Activated T-helper 1 cell treated with anti-CD3 and anti-CD28 coated beads, Interleukin-12 subunit alpha, Interleukin-12 subunit beta, Interleukin-2, Interleukin-4 antibody, amounts not matched to agents 30 ng/mL and 10 ng/mL and 1 ng/mL, durations not matched to agents 14 hours and 24 hours and 36 hours (primary cell): ENCODE data around the gene HOXC9. TPM values are rescaled to one million over a fixed set of nuclear protein-coding genes. Genes with fewer than 3 reads are reported as not detected.

Source experiments
- DNase-seq: peaks from one replicate; pipeline ENCODE4 v3.0.0; 2021; ENCODE audit warnings: low spot score
- H3K27ac Mint-ChIP-seq: one replicate; pipeline ENCODE4 v1.8.0; 2021; ENCODE audit warnings: mild to moderate bottlenecking, mixed read lengths
- H3K27me3 Mint-ChIP-seq: one replicate; pipeline ENCODE4 v1.8.0; 2022; ENCODE audit warnings: mild to moderate bottlenecking, moderate library complexity, mixed read lengths; ENCODE audit not compliant: insufficient read depth
- H3K36me3 Mint-ChIP-seq: one replicate; pipeline ENCODE4 v1.8.0; 2021; ENCODE audit warnings: low read depth, mixed read lengths
- H3K4me1 Mint-ChIP-seq: one replicate; pipeline ENCODE4 v1.8.0; 2021; ENCODE audit warnings: low read depth, mixed read lengths
- H3K4me3 Mint-ChIP-seq: one replicate; pipeline ENCODE4 v1.8.0; 2021; ENCODE audit warnings: mild to moderate bottlenecking, moderate library complexity, mixed read lengths
- H3K9me3 Mint-ChIP-seq: one replicate; pipeline ENCODE4 v1.8.0; 2021; ENCODE audit warnings: mixed read lengths
- intact Hi-C: fragments of 100-400 bp; cut with micrococcal nuclease; formaldehyde crosslinking; loops from one replicate; pipeline ENCODE4 v1.15.1; 2024
- total RNA-seq: library from RNA; stranded (reverse); gene quantifications from 2 replicates; pipeline ENCODE4 v1.2.3, GENCODE V29; 2022

HOXC9 gene
- total RNA-seq, 1 donor from 2014 or later: not detected

GRCh38 chr12:53989227-53990113 is 10.5 kb upstream of the HOXC9 start:
- Mint-ChIP-seq H3K4me3 (peak overlapping the region; percentile 4), H3K27ac (peak overlapping the region; percentile 32), H3K27me3 (peaks cover 92% of the 10 kb centered on the region), H3K36me3 (no peaks in the 10 kb centered on the region), H3K9me3 (no peaks in the 10 kb centered on the region), H3K4me1 (peaks cover 29% of the 10 kb centered on the region)
- intact Hi-C loops: loop anchor here (10.0 kb wide), 1 partner anchor 55 kb away; the partner anchor contains the start of gene HOXC13
- DNase-seq: no peak

DNA sequence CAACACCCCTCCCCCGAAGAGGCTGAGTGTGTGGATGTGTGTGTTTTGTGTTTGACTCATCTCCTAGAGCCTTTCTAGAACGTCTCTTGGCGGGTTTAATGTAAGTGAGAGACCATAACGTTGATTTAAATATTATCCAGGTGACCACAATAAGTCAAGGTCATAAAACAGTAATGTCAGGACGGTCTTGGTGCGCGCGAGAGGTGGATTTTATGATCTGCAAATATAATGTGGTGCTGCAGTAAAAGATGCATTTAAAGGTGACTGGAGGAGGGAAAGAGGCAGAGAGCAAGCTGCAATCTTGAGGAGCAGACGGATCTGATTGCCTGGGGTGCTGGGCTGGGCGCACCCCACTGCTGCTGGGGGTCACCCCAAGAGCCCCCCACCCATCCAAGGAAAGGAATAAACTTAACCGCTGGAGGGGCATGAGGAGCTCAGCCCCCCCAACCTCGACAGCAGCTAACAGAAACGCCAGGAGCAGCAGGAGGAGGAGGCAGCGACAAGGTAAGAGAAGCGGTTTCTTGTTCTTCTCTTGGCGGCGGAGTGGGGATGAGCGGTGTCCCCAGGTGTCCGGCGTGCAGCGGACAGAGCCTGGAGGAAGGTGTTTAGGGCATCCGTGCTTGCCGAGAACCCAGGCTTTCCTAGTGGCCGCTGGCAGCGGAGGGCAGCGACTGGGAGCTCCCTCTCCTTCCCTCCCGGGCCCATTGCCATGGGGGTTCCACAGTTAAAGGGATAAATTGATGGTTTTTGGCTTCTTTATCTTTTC is 9.5 kb upstream of the HOXC9 start:
- peaks cover 89% of the 10 kb centered on the region for H3K27me3 Mint-ChIP-seq
- no peaks in the 10 kb centered on the region for H3K9me3 Mint-ChIP-seq
- H3K36me3 Mint-ChIP-seq: no peaks in the 10 kb centered on the region
- H3K4me3 Mint-ChIP-seq: no peak overlapping the region
- H3K4me1 Mint-ChIP-seq: peaks cover 36% of the 10 kb centered on the region
- H3K27ac Mint-ChIP-seq: peak overlapping the region; percentile 49
- no peak for DNase-seq
- intact Hi-C loops: no loop called here

- intact Hi-C loops: no loop called here
These were observed 8.9 kb upstream of the HOXC9 start for GRCh38 chr12:53991077-53991460.

GRCh38 chr12:53992377-53992889 is 7.5 kb upstream of the HOXC9 start:
- H3K4me1 Mint-ChIP-seq: peaks cover 47% of the 10 kb centered on the region

More at GRCh38 chr12:53991077-53991460, 8.9 kb upstream of the HOXC9 start:
- Mint-ChIP-seq H3K27me3 (peaks cover 90% of the 10 kb centered on the region), H3K4me3 (no peak overlapping the region), H3K27ac (no peak overlapping the region), H3K4me1 (peaks cover 42% of the 10 kb centered on the region), H3K36me3 (no peaks in the 10 kb centered on the region), H3K9me3 (no peaks in the 10 kb centered on the region)
- DNase-seq: no peak

DNA sequence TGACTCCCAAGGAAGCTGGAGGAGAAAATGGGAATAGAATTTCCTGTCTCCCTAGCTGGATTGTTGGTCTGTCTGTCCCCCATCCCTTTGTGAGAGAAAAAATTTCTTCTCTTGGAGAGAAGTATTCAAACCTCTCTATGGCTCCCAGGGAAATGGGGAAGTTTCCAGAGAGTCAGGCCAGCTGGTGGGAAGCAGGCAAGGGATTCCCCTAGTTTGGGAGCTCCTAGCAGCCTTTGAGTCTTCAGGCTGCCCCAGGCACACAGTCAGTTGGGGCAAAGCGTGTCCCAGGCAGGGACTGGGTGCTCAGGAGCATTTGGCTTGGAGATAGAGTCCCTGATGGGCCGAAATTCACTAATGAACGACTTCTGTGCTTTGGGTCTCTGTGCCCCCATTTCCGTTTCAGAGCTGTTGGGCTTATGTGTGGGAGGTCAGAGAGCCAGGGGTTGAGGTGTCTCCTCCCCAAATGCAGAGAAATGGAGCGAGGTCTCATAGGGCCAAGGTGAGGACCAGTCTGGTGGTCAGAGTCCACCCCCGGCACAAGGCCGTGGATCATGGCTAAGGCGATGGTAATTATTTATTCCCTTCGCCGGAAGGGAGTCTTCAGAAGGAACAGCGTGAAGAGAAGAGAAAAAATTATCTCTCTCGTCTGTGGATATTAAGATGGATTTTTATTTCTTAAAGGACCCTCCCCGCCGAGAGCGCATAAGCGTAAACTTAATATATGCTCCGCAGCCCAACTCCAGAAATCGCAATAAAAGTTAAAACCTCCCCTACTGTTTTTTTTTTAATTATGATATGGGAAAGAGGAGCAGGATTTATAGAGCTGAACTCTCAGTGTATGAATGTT is 6.6 kb upstream of the HOXC9 start:
- intact Hi-C loops: no loop called here
- H3K9me3 Mint-ChIP-seq: no peaks in the 10 kb centered on the region
- peak overlapping the region; percentile 39 for H3K4me3 Mint-ChIP-seq
- H3K27ac Mint-ChIP-seq: peak overlapping the region; percentile 48
- no peak for DNase-seq
- peaks cover 90% of the 10 kb centered on the region for H3K27me3 Mint-ChIP-seq
- peaks cover 44% of the 10 kb centered on the region for H3K4me1 Mint-ChIP-seq
- H3K36me3 Mint-ChIP-seq: no peaks in the 10 kb centered on the region

More at GRCh38 chr12:53992377-53992889, 7.5 kb upstream of the HOXC9 start:
- H3K4me3 Mint-ChIP-seq: no peak overlapping the region
- H3K27ac Mint-ChIP-seq: no peak overlapping the region
- peaks cover 89% of the 10 kb centered on the region for H3K27me3 Mint-ChIP-seq
- DNase-seq: no peak
- no peaks in the 10 kb centered on the region for H3K36me3 Mint-ChIP-seq
- intact Hi-C loops: no loop called here
- no peaks in the 10 kb centered on the region for H3K9me3 Mint-ChIP-seq

GRCh38 chr12:53994009-53994263 is 6.0 kb upstream of the HOXC9 start:
- intact Hi-C loops: no loop called here
- H3K27me3 Mint-ChIP-seq: peaks cover 90% of the 10 kb centered on the region
- DNase-seq: no peak
- peaks cover 38% of the 10 kb centered on the region for H3K4me1 Mint-ChIP-seq
- H3K36me3 Mint-ChIP-seq: no peaks in the 10 kb centered on the region
- H3K27ac Mint-ChIP-seq: peak overlapping the region; percentile 61
- peak overlapping the region; percentile 37 for H3K4me3 Mint-ChIP-seq
- H3K9me3 Mint-ChIP-seq: no peaks in the 10 kb centered on the region

DNA sequence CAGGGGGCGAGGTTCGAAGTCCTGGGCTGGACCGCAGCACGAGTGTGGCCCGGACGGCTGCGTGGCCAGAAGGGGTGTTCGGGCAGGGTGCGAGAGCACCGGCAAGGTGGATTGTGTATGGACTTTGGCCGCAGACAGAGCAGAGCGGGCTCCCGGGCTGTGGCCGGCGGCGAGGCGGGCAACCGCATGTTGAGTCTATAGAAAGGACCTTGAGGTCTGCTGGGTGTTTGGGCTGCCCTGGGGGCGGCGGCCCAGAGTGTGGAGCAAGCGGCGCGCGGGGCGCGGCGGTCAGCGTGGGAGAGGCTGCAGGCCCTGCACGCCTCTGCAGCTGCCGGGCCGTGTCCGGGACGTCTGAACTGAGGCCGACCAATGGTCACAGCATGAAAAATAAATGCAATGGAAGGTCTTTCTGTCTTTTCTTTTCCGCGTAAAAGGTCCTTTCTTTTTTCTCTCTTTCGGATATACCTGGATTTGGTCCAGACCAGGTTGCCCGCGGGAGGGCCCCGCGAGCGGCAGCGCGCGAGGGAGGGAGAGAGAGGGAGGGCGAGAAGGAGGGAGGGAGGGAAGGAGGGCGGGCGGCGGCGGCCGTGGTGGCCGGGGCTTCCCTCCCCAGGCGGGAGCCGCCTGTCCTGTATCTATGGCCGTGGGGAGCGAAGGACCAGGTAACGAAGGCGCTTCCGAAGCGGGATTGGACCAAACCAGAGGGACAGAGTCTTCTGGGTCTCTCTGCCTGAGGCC is 5.5 kb upstream of the HOXC9 start:
- Mint-ChIP-seq H3K4me1 (peaks cover 33% of the 10 kb centered on the region), H3K4me3 (no peak overlapping the region), H3K36me3 (no peaks in the 10 kb centered on the region), H3K27me3 (peaks cover 89% of the 10 kb centered on the region), H3K27ac (peak overlapping the region; percentile 76), H3K9me3 (no peaks in the 10 kb centered on the region)
- DNase-seq: no peak
- intact Hi-C loops: loop anchor here (5.0 kb wide), 1 partner anchor 38 kb away; the partner anchor contains the start of gene HOXC5

- Mint-ChIP-seq H3K27ac (peak overlapping the region; percentile 76), H3K4me3 (peak overlapping the region; percentile 46), H3K9me3 (no peaks in the 10 kb centered on the region), H3K36me3 (no peaks in the 10 kb centered on the region), H3K4me1 (peaks cover 28% of the 10 kb centered on the region), H3K27me3 (peaks cover 89% of the 10 kb centered on the region)
- intact Hi-C loops: loop anchor here (5.0 kb wide), 1 partner anchor 37 kb away; the partner anchor contains the start of gene HOXC5
- no peak for DNase-seq
These were observed 5.0 kb upstream of the HOXC9 start for GRCh38 chr12:53995002-53995377.

GRCh38 chr12:53995378-53996239 is 4.4 kb upstream of the HOXC9 start:
- H3K4me3 Mint-ChIP-seq: peak overlapping the region; percentile 80
- H3K27me3 Mint-ChIP-seq: peaks cover 87% of the 10 kb centered on the region
- no peaks in the 10 kb centered on the region for H3K9me3 Mint-ChIP-seq
- H3K27ac Mint-ChIP-seq: peak overlapping the region; percentile 76
- no peak for DNase-seq
- peaks cover 22% of the 10 kb centered on the region for H3K4me1 Mint-ChIP-seq
- H3K36me3 Mint-ChIP-seq: no peaks in the 10 kb centered on the region
- intact Hi-C loops: loop anchor here (2.0 to 5.0 kb wide), 3 partner anchors 13 to 37 kb away; partner anchors contain the start of gene HOXC5

DNA sequence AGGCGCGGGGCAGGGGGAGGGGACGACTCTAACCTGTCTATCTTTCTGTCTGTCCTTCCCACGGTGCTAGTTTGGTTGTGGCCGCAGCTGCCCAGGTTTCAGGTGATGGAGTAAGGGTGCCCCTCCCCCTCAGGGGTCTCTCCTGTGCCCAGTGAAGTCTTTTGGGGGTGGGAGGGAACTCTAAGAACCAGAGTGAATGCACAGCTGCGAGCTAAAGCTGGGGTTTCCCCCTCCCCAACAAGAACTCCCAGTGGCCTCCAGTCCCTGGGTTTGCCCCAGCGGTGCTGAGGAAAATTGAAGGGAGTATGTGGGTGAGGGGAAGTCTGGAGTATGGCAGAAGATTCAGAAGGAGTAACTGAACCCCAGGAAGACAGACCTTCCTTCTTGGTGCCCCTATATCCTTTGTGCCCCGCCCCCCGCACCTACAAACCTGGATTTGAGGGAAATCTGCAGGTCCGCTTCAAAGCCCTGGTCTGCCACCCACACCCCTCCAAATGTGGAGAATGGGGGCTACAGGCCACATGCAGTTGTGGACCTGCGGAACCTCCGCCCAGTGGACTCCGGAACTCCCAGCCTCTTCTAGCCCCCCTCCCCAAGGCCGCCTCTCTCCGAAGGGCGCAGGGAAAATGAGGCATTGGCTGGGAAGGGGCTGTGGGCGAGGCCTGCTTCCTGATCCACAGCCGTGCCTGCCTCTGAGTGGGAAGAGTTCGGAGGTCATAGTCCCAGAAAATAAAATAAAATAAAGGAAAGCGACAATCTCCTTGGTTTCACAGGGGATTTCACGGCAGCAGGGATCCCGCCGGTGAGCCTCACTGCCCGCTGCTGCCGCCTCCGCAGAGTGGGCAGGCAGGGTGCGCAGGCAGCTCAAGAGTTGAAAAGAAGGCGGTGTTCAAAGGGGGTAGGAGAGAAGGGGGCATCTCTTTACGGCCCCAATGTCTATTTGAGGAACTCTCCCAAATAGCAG is 3.4 kb upstream of the HOXC9 start:
- Mint-ChIP-seq H3K36me3 (no peaks in the 10 kb centered on the region), H3K9me3 (no peaks in the 10 kb centered on the region), H3K27me3 (peaks cover 89% of the 10 kb centered on the region)

More for the DNA sequence above, 3.4 kb upstream of the HOXC9 start:
- intact Hi-C loops: loop anchor here (2.0 to 5.0 kb wide), 3 partner anchors 14 to 36 kb away; partner anchors contain the start of gene HOXC5
- Mint-ChIP-seq H3K4me3 (peak overlapping the region; percentile 80), H3K4me1 (peaks cover 22% of the 10 kb centered on the region), H3K27ac (no peak overlapping the region)
- DNase-seq: no peak
